Muscle layer of duodenum (tissue), 2 donors: ENCODE data around the gene XYLT1.

Source experiments
- H3K27ac ChIP-seq: one replicate; pipeline ENCODE4 v1.7.0; 2013; ENCODE audit warnings: mild to moderate bottlenecking, low read length
- H3K27me3 ChIP-seq: one replicate; pipeline ENCODE4 v1.7.0; 2013; ENCODE audit warnings: low read depth, mild to moderate bottlenecking, control low read depth, low read length
- H3K36me3 ChIP-seq, 2 donors: one replicate each; pipeline ENCODE4 v1.7.0; 2013; ENCODE audit warnings: low read length in 2 of 2, control low read depth in 1 of 2, mild to moderate bottlenecking in 1 of 2; ENCODE audit not compliant: insufficient read depth in 2 of 2, control insufficient read depth in 1 of 2
- H3K4me1 ChIP-seq, 2 donors: one replicate each; pipeline ENCODE4 v1.7.0; 2013; ENCODE audit warnings: low read length in 2 of 2, mild to moderate bottlenecking in 2 of 2, control low read depth in 1 of 2, moderate library complexity in 1 of 2; ENCODE audit not compliant: insufficient read depth in 2 of 2, control insufficient read depth in 1 of 2
- H3K4me3 ChIP-seq, 2 donors: one replicate each; pipeline ENCODE4 v1.7.0; 2013; ENCODE audit warnings: low read length in 2 of 2, low read depth in 1 of 2, mild to moderate bottlenecking in 1 of 2
- H3K9me3 ChIP-seq, 2 donors: one replicate each; pipeline ENCODE4 v1.7.0; 2013; ENCODE audit warnings: low read length in 2 of 2, control low read depth in 1 of 2, mild to moderate bottlenecking in 1 of 2; ENCODE audit not compliant: control insufficient read depth in 1 of 2
- donor health status: healthy.

Gene XYLT1

DNA sequence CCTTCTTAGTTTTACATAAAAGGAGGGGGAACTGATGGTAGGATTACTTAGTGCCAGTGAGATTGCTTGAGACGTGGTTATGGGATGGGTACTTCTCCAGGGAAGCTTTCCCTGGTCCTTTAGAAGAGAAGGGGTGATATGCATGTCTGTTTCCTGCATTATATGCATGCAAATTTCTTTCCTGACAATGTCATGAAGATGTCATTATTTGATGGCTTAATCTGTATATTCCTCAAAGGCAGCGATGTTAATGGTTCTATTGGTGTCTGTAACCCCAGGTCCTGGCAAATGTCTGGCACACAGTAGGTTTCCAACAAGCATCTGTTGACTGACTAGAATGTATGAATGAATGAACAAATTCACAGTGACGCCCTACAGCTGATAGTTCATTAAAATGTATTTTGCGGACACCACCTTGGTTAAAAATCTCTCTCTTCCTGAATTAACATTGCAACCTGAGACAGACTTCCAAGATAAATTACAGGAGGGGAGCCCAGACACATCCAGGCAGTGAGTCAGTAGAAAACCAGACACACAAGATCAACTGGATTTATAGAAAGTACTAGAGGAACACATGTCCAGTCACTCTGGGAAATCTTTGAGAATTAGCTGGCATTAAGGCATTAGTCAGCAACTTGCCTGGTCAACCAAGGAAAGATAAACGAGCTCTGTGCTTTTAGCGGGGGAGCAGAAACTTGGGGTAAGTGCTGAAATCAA lies 293.4 kb downstream of the XYLT1 start:
- H3K27me3 ChIP-seq, result no peaks in the 10 kb centered on the region
- no peaks in the 10 kb centered on the region for H3K9me3 ChIP-seq
- H3K36me3 ChIP-seq, result no peaks in the 10 kb centered on the region
- no peak overlapping the region for H3K4me3 ChIP-seq
- H3K27ac ChIP-seq, result no peak overlapping the region
- H3K4me1 ChIP-seq, result no peaks in the 10 kb centered on the region

- Histone ChIP-seq H3K9me3 (no peaks in the 10 kb centered on the region), H3K36me3 (no peaks in the 10 kb centered on the region), H3K4me1 (no peaks in the 10 kb centered on the region), H3K27me3 (no peaks in the 10 kb centered on the region), H3K27ac (no peak overlapping the region), H3K4me3 (no peak overlapping the region)
Measured at GRCh38 chr16:17176199-17176598, 294.6 kb downstream of the XYLT1 start.

GRCh38 chr16:17173281-17173680 lies 297.5 kb downstream of the XYLT1 start:
- Histone ChIP-seq H3K27me3 (no peaks in the 10 kb centered on the region), H3K4me1 (no peaks in the 10 kb centered on the region), H3K9me3 (no peaks in the 10 kb centered on the region), H3K4me3 (no peak overlapping the region), H3K36me3 (no peaks in the 10 kb centered on the region), H3K27ac (no peak overlapping the region)

DNA sequence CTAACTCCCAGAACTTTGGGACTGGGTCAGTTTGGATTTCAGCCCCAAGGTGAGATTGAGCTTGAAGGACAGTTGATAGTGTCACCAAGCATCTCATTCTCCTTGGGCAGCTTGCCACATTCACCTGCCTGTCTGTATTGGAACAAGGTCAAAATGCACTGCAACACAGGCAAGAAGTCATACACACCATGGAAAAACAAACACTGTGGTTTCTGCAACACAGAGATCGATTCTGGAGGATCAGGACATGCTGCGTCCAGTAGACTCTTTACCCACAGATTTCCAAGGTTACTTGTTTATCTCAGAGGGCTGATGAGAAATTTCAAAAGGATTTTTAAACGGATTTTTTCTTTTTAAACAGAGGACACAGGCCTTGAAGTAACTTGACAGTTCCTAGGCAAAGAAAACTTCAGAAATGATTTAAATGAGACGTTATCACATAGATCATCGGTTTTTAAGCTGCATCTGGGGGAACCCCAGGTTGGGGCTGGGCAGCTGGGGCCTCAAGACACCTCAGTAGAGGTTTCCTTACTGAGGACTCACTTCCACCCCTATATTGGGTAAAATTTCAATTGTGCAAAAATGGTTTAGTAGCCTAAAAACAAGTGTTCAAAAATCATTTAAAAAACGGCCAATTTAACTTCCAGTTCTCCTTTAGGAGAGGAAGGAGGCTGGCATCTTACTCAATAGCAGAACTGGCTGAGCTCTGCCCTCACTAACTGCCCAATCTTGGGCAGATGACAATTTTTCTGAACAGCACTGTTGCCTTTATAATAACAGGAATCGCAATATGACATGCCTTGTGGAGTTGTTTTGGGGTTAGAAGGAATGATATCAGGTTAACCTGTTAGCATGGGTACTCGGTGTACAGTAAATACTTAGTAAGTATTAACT lies 299.3 kb downstream of the XYLT1 start:
- H3K9me3 ChIP-seq, result no peaks in the 10 kb centered on the region
- no peak overlapping the region for H3K27ac ChIP-seq

GRCh38 chr16:17170435-17170834 lies 300.3 kb downstream of the XYLT1 start:
- H3K4me3 ChIP-seq, result no peak overlapping the region
- no peaks in the 10 kb centered on the region for H3K27me3 ChIP-seq
- H3K4me1 ChIP-seq, result no peaks in the 10 kb centered on the region
- no peaks in the 10 kb centered on the region for H3K9me3 ChIP-seq
- no peak overlapping the region for H3K27ac ChIP-seq
- no peaks in the 10 kb centered on the region for H3K36me3 ChIP-seq

More for the DNA sequence above, 299.3 kb downstream of the XYLT1 start:
- no peak overlapping the region for H3K4me3 ChIP-seq
- H3K36me3 ChIP-seq, result no peaks in the 10 kb centered on the region
- no peaks in the 10 kb centered on the region for H3K27me3 ChIP-seq
- H3K4me1 ChIP-seq, result no peaks in the 10 kb centered on the region

DNA sequence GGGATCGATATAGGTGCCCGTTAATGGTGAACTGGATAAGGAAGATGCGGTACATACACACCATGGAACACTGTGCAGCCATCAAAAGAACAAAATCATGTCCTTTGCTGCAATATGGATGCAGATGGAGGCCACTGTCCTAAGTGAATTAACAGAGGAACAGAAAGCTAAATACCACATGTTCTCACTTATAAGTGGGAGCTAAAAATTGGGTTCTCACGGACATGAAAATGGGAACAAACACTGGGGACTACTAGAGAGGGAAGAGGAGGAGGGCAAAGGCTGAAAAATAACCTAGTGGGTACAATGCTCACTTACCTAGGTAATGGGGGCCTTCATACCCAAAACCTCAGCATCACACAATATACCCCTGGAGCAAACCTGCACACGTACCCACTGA lies 302.6 kb downstream of the XYLT1 start:
- no peaks in the 10 kb centered on the region for H3K4me1 ChIP-seq

GRCh38 chr16:17166095-17166494 lies 304.7 kb downstream of the XYLT1 start:
- Histone ChIP-seq H3K4me3 (no peak overlapping the region), H3K9me3 (no peaks in the 10 kb centered on the region), H3K4me1 (no peaks in the 10 kb centered on the region), H3K27me3 (no peaks in the 10 kb centered on the region), H3K27ac (no peak overlapping the region), H3K36me3 (no peaks in the 10 kb centered on the region)

More for the DNA sequence above, 302.6 kb downstream of the XYLT1 start:
- Histone ChIP-seq H3K9me3 (no peaks in the 10 kb centered on the region), H3K27ac (no peak overlapping the region), H3K4me3 (no peak overlapping the region), H3K27me3 (no peaks in the 10 kb centered on the region), H3K36me3 (no peaks in the 10 kb centered on the region)

GRCh38 chr16:17162560-17162959 lies 308.2 kb downstream of the XYLT1 start:
- Histone ChIP-seq H3K27me3 (no peaks in the 10 kb centered on the region), H3K4me1 (no peaks in the 10 kb centered on the region), H3K4me3 (no peak overlapping the region), H3K36me3 (peaks cover 3 to 6% of the 10 kb centered on the region in 2 donors), H3K9me3 (no peaks in the 10 kb centered on the region), H3K27ac (no peak overlapping the region)

GRCh38 chr16:17160920-17161431 lies 309.8 kb downstream of the XYLT1 start:
- Histone ChIP-seq H3K9me3 (no peaks in the 10 kb centered on the region), H3K27me3 (no peaks in the 10 kb centered on the region), H3K4me1 (no peaks in the 10 kb centered on the region), H3K27ac (no peak overlapping the region), H3K36me3 (peaks cover 3 to 6% of the 10 kb centered on the region in 2 donors), H3K4me3 (no peak overlapping the region)

- H3K27ac ChIP-seq, result no peak overlapping the region
- peaks cover 3 to 6% of the 10 kb centered on the region in 2 donors for H3K36me3 ChIP-seq
- H3K9me3 ChIP-seq, result no peaks in the 10 kb centered on the region
- no peaks in the 10 kb centered on the region for H3K27me3 ChIP-seq
- H3K4me1 ChIP-seq, result no peaks in the 10 kb centered on the region
- H3K4me3 ChIP-seq, result no peak overlapping the region
Measured at GRCh38 chr16:17160285-17160853, 310.4 kb downstream of the XYLT1 start.

GRCh38 chr16:17159617-17160016 lies 311.1 kb downstream of the XYLT1 start:
- Histone ChIP-seq H3K36me3 (peaks cover 3 to 6% of the 10 kb centered on the region in 2 donors), H3K27ac (no peak overlapping the region), H3K9me3 (no peaks in the 10 kb centered on the region), H3K27me3 (no peaks in the 10 kb centered on the region), H3K4me3 (no peak overlapping the region), H3K4me1 (no peaks in the 10 kb centered on the region)
